ENCODE measurements around the gene OR5W2. TPM values are rescaled to one million over a fixed set of nuclear protein-coding genes. Genes with fewer than 3 reads are reported as not detected.
"Not testable (repeated sequence)": the region's sequence is repeated elsewhere in the genome, so short reads cannot be mapped to it uniquely, and the experiment has no call there.

Gene OR5W2
- not detected for total RNA-seq

GRCh38 chr11:55914482-55914881 is at the start of gene OR5W2:
Gene OR5W2, minus strand, starts transcription at chr11:55914582. Its CDS starts 0 bp downstream, at chr11:55914582.
- DNase-seq (ENCODE audit: low spot score), result no peak

GRCh38 chr11:55956521-55956920 is 42.1 kb upstream of the OR5W2 start:
- DNase-seq (ENCODE audit: low spot score), result no peak

- no peak for DNase-seq (ENCODE audit: low spot score)
Observed at GRCh38 chr11:55949330-55949729, 34.9 kb upstream of the OR5W2 start.

- no peak for DNase-seq (ENCODE audit: low spot score)
Observed at GRCh38 chr11:55942785-55943392, 28.5 kb upstream of the OR5W2 start.

GRCh38 chr11:55936300-55936699 is 21.9 kb upstream of the OR5W2 start, which contains the start of gene OR5I1:
Gene OR5I1, minus strand, starts transcription at chr11:55936400. Its CDS starts 0 bp downstream, at chr11:55936400.
- no peak for DNase-seq (ENCODE audit: low spot score)

- no peak for DNase-seq (ENCODE audit: low spot score)
Observed at GRCh38 chr11:55920537-55920936, 6.2 kb upstream of the OR5W2 start.

GRCh38 chr11:55902308-55902707 is 12.1 kb downstream of the OR5W2 start:
- no peak for DNase-seq (ENCODE audit: low spot score)

GRCh38 chr11:55895216-55895615 is 19.2 kb downstream of the OR5W2 start:
- DNase-seq (ENCODE audit: low spot score), result no peak

- not testable (repeated sequence) for DNase-seq (ENCODE audit: low spot score)
Observed at GRCh38 chr11:55885481-55885880, 28.9 kb downstream of the OR5W2 start.

GRCh38 chr11:55884995-55885394 is 29.4 kb downstream of the OR5W2 start:
- DNase-seq (ENCODE audit: low spot score), result not testable (repeated sequence)

- not testable (repeated sequence) for DNase-seq (ENCODE audit: low spot score)
Observed at GRCh38 chr11:55882997-55883396, 31.4 kb downstream of the OR5W2 start, which contains the start of gene TRIM51. Gene TRIM51, plus strand, starts transcription at chr11:55883297. Its CDS starts 2,132 bp downstream, at chr11:55885429.

- DNase-seq (ENCODE audit: low spot score), result not testable (repeated sequence)
Observed at GRCh38 chr11:55873146-55873545, 41.2 kb downstream of the OR5W2 start.

GRCh38 chr11:55872731-55873130 is 41.7 kb downstream of the OR5W2 start:
- DNase-seq (ENCODE audit: low spot score), result not testable (repeated sequence)

GRCh38 chr11:55867354-55867753 is 47.0 kb downstream of the OR5W2 start:
- not testable (repeated sequence) for DNase-seq (ENCODE audit: low spot score)

Other genes with a start within 250 kb of the OR5W2 start
- gene OR5D13, start 141.1 kb downstream of the OR5W2 start, total RNA-seq, result not detected
- not detected for gene OR5D14, start 119.0 kb downstream of the OR5W2 start, total RNA-seq
- gene OR5L1, start 103.2 kb downstream of the OR5W2 start, total RNA-seq, result not detected
- gene OR5D18, start 95.0 kb downstream of the OR5W2 start, total RNA-seq, result not detected
- not detected for gene OR5L2, start 87.4 kb downstream of the OR5W2 start, total RNA-seq
- not detected for gene OR5D16, start 75.8 kb downstream of the OR5W2 start, total RNA-seq
- gene TRIM51, start 31.3 kb downstream of the OR5W2 start, total RNA-seq, result not detected
- not detected for gene OR5I1, start 21.8 kb upstream of the OR5W2 start, total RNA-seq
- not detected for gene OR10AG1, start 55.4 kb upstream of the OR5W2 start, total RNA-seq
- not detected for gene OR5F1, start 80.0 kb upstream of the OR5W2 start, total RNA-seq
- not detected for gene OR5AS1, start 113.1 kb upstream of the OR5W2 start, total RNA-seq
- not detected for gene OR8I2, start 178.7 kb upstream of the OR5W2 start, total RNA-seq
- not detected for gene OR8H2, start 189.1 kb upstream of the OR5W2 start, total RNA-seq
- not detected for gene OR8H3, start 207.8 kb upstream of the OR5W2 start, total RNA-seq
- not detected for gene OR8J3, start 225.6 kb upstream of the OR5W2 start, total RNA-seq
- gene OR8K5, start 245.7 kb upstream of the OR5W2 start, total RNA-seq, result not detected

All from ureter (tissue), 1 donor.